Common myeloid progenitor, CD34-positive (primary cell): ENCODE results near the gene TYRO3. TPM values are rescaled to one million over a fixed set of nuclear protein-coding genes. Genes with fewer than 3 reads are reported as not detected.

Source experiments
- CTCF ChIA-PET: fragments of 350-600 bp; sonication (Branson Sonifier 250); formaldehyde crosslinking; loops from one replicate; lab custom pipeline; 2021; ENCODE audit warnings: antibody characterized with exemption; lab: Charles Lee
- POLR2A ChIA-PET: fragments of 350-600 bp; sonication (Branson Sonifier 250); formaldehyde crosslinking; loops from one replicate; lab custom pipeline; 2021; ENCODE audit warnings: antibody characterized with exemption; lab: Charles Lee
- DNase-seq, 3 donors: peaks; one replicate each; pipeline versions ENCODE4 v3.0.0 to v3.0.0-alpha.2; 2013
- H3K27ac ChIP-seq, 2 experiments: 1 replicate in 1 of 2; 2 replicates in 1 of 2; pipeline ENCODE4 v1.7.0; 2013; ENCODE audit warnings: inconsistent platforms in 2 of 2, low read length in 2 of 2, mild to moderate bottlenecking in 2 of 2, low read depth in 1 of 2, moderate library complexity in 1 of 2; ENCODE audit not compliant: severe bottlenecking in 2 of 2, insufficient read depth in 1 of 2, poor library complexity in 1 of 2
- H3K27me3 ChIP-seq, 5 experiments: replicated peaks in 2 of 5; 1 replicate in 3 of 5; 2 replicates in 2 of 5; pipeline versions ENCODE4 v1.6.1 to v1.7.0; 2013; ENCODE audit warnings: low read length in 4 of 5, mild to moderate bottlenecking in 2 of 5, moderate library complexity in 2 of 5, inconsistent platforms in 1 of 5; ENCODE audit not compliant: insufficient read depth in 5 of 5, control insufficient read depth in 4 of 5
- H3K36me3 ChIP-seq, 4 experiments: 1 replicate in 2 of 4; 2 replicates in 2 of 4; pipeline versions ENCODE4 v1.6.1 to v1.7.0; 2013; ENCODE audit warnings: low read length in 3 of 4, control low read depth in 1 of 4, mild to moderate bottlenecking in 1 of 4; ENCODE audit not compliant: control insufficient read depth in 4 of 4, insufficient read depth in 4 of 4
- H3K4me1 ChIP-seq, 4 experiments: 1 replicate in 3 of 4; 2 replicates in 1 of 4; pipeline versions ENCODE4 v1.6.1 to v1.7.1; 2013; ENCODE audit warnings: low read length in 3 of 4, mild to moderate bottlenecking in 3 of 4, control low read depth in 1 of 4, inconsistent platforms in 1 of 4, moderate library complexity in 1 of 4; ENCODE audit not compliant: control insufficient read depth in 4 of 4, insufficient read depth in 4 of 4; ENCODE audit errors: control extremely low read depth in 1 of 4
- H3K4me3 ChIP-seq, 7 experiments: 1 replicate in 4 of 7; 2 replicates in 3 of 7; pipeline versions ENCODE4 v1.5.1 to v1.7.0; 2013; ENCODE audit warnings: mild to moderate bottlenecking in 7 of 7, low read length in 6 of 7, moderate library complexity in 6 of 7, inconsistent platforms in 2 of 7, low read depth in 2 of 7, control low read depth in 1 of 7; ENCODE audit not compliant: insufficient read depth in 4 of 7, control insufficient read depth in 1 of 7; ENCODE audit errors: extremely low read depth in 1 of 7
- H3K9me3 ChIP-seq, 5 experiments: 1 replicate in 4 of 5; 2 replicates in 1 of 5; pipeline versions ENCODE4 v1.6.1 to v1.7.1; 2013; ENCODE audit warnings: low read length in 4 of 5, mild to moderate bottlenecking in 2 of 5, inconsistent platforms in 1 of 5, low read depth in 1 of 5, moderate library complexity in 1 of 5; ENCODE audit not compliant: control insufficient read depth in 4 of 5, insufficient read depth in 2 of 5; ENCODE audit errors: control extremely low read depth in 1 of 5
- WGBS: methylation state at CpG from one replicate; pipeline ENCODE4 v1.1.5; 2013; ENCODE audit not compliant: insufficient coverage; 5-methylcytosine and 5-hydroxymethylcytosine counted together
- polyA plus RNA-seq: library from polyadenylated mRNA; unstranded; fragments of 120-200 nt; gene quantifications from one replicate; pipeline ENCODE4 v1.2.1, GENCODE V29; 2013

The TYRO3 gene
- polyA plus RNA-seq: 2.3 TPM

GRCh38 chr15:41558400-41559238 is at the start of gene TYRO3:
Gene TYRO3 (plus strand): TSS chr15:41559212. CDS start chr15:41559258, 46 bp downstream.
- CTCF ChIA-PET: interaction anchor here (0.8 to 2.6 kb wide), 16 partner anchors 10 to 346 kb away, joined by 3 to 14 read pairs (median 4); partner anchors contain the start of genes LTK and RPAP1
- peaks cover 4 to 38% (median 28%) of the 10 kb centered on the region in 4 experiments for H3K4me1 ChIP-seq
- peaks cover 0 to 11% (median 0%) of the 10 kb centered on the region in 4 experiments for H3K36me3 ChIP-seq
- H3K27ac ChIP-seq: no peak within 1 kb of the TSS
- peaks cover 0 to 13% (median 4%) of the 10 kb centered on the region in 5 experiments for H3K27me3 ChIP-seq
- peak within 1 kb of the TSS; percentile 3 to 75 (median 62) for H3K4me3 ChIP-seq
- WGBS: under 1% methylated on average over 51 of the region's 81 CpGs
- DNase-seq: peak; percentile 52 to 78 (median 63)
- POLR2A ChIA-PET: interaction anchor here (0.8 kb wide), 1 partner anchor 57 kb away, joined by 3 read pairs; no protein-coding TSS in a partner anchor
- no peaks in the 10 kb centered on the region for H3K9me3 ChIP-seq

GRCh38 chr15:41510728-41511127 is 48.3 kb upstream of the TYRO3 start:
- no peak for DNase-seq
- Histone ChIP-seq H3K4me1 (peaks cover 0 to 31% (median 25%) of the 10 kb centered on the region in 4 experiments), H3K9me3 (no peaks in the 10 kb centered on the region), H3K27ac (no peak overlapping the region), H3K27me3 (peaks cover 4 to 53% (median 12%) of the 10 kb centered on the region in 5 experiments), H3K36me3 (no peaks in the 10 kb centered on the region), H3K4me3 (no peak overlapping the region)
- WGBS: 88% methylated on average over 7 of the region's 7 CpGs
- POLR2A ChIA-PET: interaction anchor here (1.4 kb wide), 1 partner anchor 17 kb away, joined by 3 read pairs; the partner anchor contains the start of gene ITPKA
- CTCF ChIA-PET: no interaction called here

GRCh38 chr15:41511331-41511898 is 47.6 kb upstream of the TYRO3 start:
- 12% methylated on average over 23 of the region's 56 CpGs for WGBS
- CTCF ChIA-PET: no interaction called here
- no peaks in the 10 kb centered on the region for H3K9me3 ChIP-seq
- H3K4me3 ChIP-seq: peak overlapping the region in 4 of 7 experiments; percentile 11 to 69 (median 34)
- H3K27me3 ChIP-seq: peaks cover 4 to 53% (median 12%) of the 10 kb centered on the region in 5 experiments
- H3K4me1 ChIP-seq: peaks cover 0 to 31% (median 25%) of the 10 kb centered on the region in 4 experiments
- POLR2A ChIA-PET: interaction anchor here (1.0 to 1.4 kb wide), 2 partner anchors 8 to 18 kb away, joined by 3 read pairs; partner anchors contain the start of gene ITPKA
- no peak for DNase-seq
- peaks cover 0 to 3% (median under 1%) of the 10 kb centered on the region in 4 experiments for H3K36me3 ChIP-seq
- no peak overlapping the region for H3K27ac ChIP-seq

DNA sequence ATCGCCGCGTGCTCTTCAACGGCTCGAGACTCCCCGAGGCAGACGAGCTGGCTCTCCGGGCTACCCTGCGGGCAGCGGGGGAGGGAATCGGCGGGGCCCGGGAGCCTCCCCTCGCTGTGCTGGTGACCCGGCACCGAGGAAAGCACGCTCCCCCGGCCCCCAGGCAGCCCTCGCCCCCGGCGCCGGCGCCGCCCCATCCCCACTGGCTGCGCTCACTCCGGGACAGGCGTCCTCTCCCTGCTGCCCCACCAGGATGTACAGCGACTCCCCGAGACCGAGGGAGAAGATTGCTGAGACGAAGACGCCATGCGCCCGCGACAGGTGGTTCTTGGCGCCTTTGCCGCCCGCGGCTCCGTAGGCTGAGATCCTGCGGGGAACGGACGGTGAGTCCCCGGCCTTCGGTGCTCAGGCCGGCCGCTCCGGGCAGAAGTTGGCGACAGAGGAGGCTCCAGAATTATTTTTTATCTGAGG is 47.1 kb upstream of the TYRO3 start:
- peak in 1 of 3 donors; percentile 38 for DNase-seq
- Histone ChIP-seq H3K27ac (no peak overlapping the region), H3K36me3 (peaks cover 0 to 3% (median 3%) of the 10 kb centered on the region in 4 experiments), H3K9me3 (no peaks in the 10 kb centered on the region), H3K27me3 (peaks cover 4 to 53% (median 12%) of the 10 kb centered on the region in 5 experiments), H3K4me3 (peak overlapping the region in 5 of 7 experiments; percentile 23 to 71 (median 63)), H3K4me1 (peaks cover 0 to 31% (median 25%) of the 10 kb centered on the region in 4 experiments)
- WGBS: 4% methylated on average over 32 of the region's 49 CpGs
- POLR2A ChIA-PET: interaction anchor here (1.0 kb wide), 1 partner anchor 9 kb away, joined by 3 read pairs; no protein-coding TSS in a partner anchor
- CTCF ChIA-PET: interaction anchor here (0.6 kb wide), 1 partner anchor 19 kb away, joined by 3 read pairs; no protein-coding TSS in a partner anchor

GRCh38 chr15:41512512-41512939 is 46.5 kb upstream of the TYRO3 start:
- H3K4me3 ChIP-seq: peak overlapping the region in 6 of 7 experiments; percentile 32 to 71 (median 60)
- CTCF ChIA-PET: interaction anchor here (0.6 to 1.6 kb wide), 4 partner anchors 19 to 284 kb away, joined by 3 read pairs; no protein-coding TSS in a partner anchor

DNA sequence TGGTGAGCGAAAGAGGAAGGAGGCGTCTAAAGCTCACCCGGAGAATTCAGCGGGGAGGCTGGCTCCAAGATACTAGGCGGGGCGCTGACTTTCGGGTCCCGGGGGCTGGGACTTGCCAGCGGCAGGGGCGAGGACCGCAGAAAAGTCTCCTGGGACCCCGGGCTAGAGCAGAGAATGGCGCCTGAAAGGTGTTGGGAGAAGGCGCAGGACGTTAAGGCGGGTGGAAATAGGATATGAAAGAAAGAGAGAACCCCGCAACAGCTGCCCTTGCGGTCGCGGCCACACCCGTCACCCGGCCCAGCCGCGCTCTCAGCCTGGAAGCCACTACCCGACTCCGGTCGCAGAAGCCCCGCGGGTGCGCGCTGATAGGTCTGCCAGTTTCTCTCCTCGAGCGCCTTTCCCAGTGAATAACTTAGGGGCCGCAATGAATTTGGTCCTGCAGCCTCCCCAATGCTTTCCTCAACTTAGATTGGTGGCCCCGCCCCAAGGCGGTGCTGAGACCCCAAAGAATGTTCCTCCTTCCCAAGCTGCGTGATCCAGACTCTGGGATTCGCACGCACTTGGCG is 46.0 kb upstream of the TYRO3 start:
- peaks cover 0 to 31% (median 25%) of the 10 kb centered on the region in 4 experiments for H3K4me1 ChIP-seq
- ChIA-PET POLR2A (interaction anchor here (1.4 kb wide), 1 partner anchor 10 kb away, joined by 3 read pairs; no protein-coding TSS in a partner anchor), CTCF (interaction anchor here (1.2 to 1.6 kb wide), 4 partner anchors 18 to 284 kb away, joined by 3 read pairs; no protein-coding TSS in a partner anchor)
- H3K4me3 ChIP-seq: peak overlapping the region; percentile 13 to 71 (median 58)
- H3K27ac ChIP-seq: no peak overlapping the region
- peaks cover 4 to 53% (median 12%) of the 10 kb centered on the region in 5 experiments for H3K27me3 ChIP-seq
- no peaks in the 10 kb centered on the region for H3K9me3 ChIP-seq
- peak in 2 of 3 donors; percentile 73 to 82 for DNase-seq
- 1% methylated on average over 40 of the region's 40 CpGs for WGBS
- peaks cover 1 to 13% (median 10%) of the 10 kb centered on the region in 4 experiments for H3K36me3 ChIP-seq

More at GRCh38 chr15:41512512-41512939, 46.5 kb upstream of the TYRO3 start:
- Histone ChIP-seq H3K36me3 (peaks cover 0 to 8% (median 5%) of the 10 kb centered on the region in 4 experiments), H3K27me3 (peaks cover 4 to 53% (median 12%) of the 10 kb centered on the region in 5 experiments), H3K27ac (no peak overlapping the region), H3K4me1 (peaks cover 0 to 31% (median 25%) of the 10 kb centered on the region in 4 experiments), H3K9me3 (no peaks in the 10 kb centered on the region)
- no peak for DNase-seq
- WGBS: 11% methylated on average over 33 of the region's 33 CpGs
- POLR2A ChIA-PET: interaction anchor here (1.4 kb wide), 1 partner anchor 9 kb away, joined by 3 read pairs; no protein-coding TSS in a partner anchor
